ENCODE measurements around the gene KRTAP5-7. TPM values are rescaled to one million over a fixed set of nuclear protein-coding genes. Genes with fewer than 3 reads are reported as not detected.
A peak's percentile ranks its signal among the peaks of the same experiment; 100 is the strongest.
"Not testable (repeated sequence)": the region's sequence is repeated elsewhere in the genome, so short reads cannot be mapped to it uniquely, and the experiment has no call there.

Gene KRTAP5-7, protein sequence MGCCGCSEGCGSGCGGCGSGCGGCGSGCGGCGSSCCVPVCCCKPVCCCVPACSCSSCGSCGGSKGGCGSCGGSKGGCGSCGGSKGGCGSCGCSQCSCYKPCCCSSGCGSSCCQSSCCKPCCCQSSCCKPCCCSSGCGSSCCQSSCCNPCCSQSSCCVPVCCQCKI
- total RNA-seq: 0.58 TPM

DNA sequence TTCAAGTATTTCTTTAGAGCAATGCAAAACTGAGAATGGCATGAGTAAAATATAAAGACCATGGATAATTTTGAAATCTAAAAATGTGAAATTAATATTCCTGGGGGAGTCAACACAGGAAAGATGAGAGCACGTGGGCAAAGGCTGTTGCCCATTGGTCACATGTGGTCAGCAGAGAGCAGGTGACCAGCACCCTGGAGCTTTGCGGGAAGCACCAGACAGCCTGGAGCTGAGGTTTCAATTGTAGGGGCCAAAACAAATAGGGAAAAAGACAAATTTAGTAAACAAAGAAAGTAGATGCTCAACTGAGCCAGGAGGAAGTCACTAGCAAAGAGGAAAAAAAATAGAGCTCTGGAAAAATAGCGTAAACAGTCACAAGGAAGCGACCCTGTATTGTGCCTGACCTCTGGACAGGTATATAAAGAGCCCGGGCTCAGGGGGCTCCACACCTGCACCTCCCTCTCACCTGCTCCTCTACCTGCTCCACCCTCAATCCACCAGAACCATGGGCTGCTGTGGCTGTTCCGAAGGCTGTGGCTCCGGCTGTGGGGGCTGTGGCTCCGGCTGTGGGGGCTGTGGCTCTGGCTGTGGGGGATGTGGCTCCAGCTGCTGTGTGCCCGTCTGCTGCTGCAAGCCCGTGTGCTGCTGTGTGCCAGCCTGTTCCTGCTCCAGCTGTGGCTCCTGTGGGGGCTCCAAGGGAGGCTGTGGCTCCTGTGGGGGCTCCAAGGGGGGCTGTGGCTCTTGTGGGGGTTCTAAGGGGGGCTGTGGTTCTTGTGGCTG, at the start of gene KRTAP5-7:
KRTAP5-7 (plus strand) TSS at position 472 of the 780 bp plus-strand sequence; CDS start at position 506, 34 bp downstream.
- intact Hi-C loops (cut with DNase I); ATAC-seq: not testable (repeated sequence)
- peak; percentile 38 for DNase-seq (ENCODE audit: low spot score)

- no peak for ATAC-seq
- no peak for DNase-seq (ENCODE audit: low spot score)
- intact Hi-C loops (cut with DNase I): no loop called here
Observed at GRCh38 chr11:71477641-71478527, 49.2 kb upstream of the KRTAP5-7 start.

DNA sequence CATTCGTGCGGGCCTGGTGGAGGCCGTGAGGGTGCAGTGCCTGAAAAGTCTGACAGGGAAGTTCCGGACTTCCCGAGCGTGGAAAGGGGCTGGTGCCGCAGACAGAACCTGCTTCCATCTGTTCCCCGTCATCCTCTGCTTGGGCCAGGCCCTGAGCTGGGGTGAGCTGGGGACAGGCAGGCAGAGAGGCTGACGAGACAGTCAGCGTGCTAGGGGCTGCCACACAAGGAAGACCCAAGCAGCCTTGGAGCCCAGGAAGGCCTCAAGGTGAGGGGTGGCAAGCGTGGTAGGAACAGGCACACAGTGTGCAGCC, 48.6 kb upstream of the KRTAP5-7 start:
- DNase-seq (ENCODE audit: low spot score) (no peak), ATAC-seq (no peak)
- intact Hi-C loops (cut with DNase I): no loop called here

DNA sequence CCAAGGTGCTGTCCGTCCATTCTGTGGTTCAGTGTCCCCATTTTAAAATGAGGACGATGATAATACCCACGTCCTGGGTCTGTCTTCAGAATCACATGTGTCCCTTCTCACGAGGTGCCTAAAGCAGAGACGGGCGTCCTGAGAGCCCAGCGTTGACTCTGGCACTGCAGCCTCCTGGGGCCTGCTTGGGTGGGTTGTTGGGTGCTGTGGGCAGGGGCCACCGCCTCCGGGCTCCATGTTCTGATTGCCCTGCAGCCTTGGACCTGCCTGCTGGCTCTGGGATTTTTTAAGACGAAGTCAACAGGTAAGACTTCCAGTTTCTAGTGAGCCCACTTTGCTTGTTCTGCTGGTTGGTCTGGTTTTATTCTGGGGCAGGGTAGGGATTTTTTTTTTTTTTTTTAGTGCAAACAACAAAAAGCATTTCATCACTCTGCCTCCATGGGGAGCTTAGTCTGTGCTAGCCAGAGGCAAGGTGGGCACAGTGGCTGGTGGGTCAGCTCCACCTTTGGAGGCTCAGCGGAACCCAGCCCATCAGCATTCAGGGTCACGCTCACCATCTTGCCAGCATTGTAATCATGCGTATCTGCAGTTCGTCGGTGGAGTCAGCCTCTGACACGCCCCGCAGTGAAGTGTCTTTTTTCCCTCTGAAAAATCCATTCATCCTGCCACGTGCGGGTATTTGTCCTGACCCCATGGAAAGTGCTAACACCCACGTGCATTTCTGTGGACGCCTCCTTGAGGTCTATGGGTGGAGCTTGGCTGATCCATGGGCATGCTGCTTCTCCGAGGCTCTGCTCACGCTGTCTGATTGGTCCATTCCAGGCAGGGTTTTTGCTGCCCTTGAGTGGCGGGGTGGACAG, 45.7 kb upstream of the KRTAP5-7 start:
- intact Hi-C loops (cut with DNase I): no loop called here
- ATAC-seq (no peak), DNase-seq (ENCODE audit: low spot score) (no peak)

DNA sequence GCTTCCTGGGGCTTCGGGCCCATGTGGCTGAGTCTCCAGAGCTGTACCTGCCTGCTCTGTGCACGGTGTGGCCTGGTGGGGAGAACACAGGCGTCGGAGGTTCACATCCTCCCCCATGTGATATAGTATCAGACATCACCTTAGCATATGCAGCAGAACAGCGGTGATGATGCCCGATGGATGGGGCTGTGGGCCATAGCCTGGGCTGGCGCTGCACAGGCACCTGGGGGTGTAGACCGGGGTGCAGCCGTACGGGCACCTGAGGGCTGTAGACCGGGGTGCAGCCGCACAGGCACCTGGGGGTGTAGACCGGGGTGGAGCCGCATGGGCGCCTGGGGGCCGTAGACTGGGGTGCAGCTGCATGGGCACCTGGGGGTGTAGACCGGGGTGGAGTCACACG, 44.9 kb upstream of the KRTAP5-7 start:
- intact Hi-C loops (cut with DNase I): no loop called here
- DNase-seq (ENCODE audit: low spot score): no peak
- no peak for ATAC-seq

- ATAC-seq (no peak), DNase-seq (ENCODE audit: low spot score) (no peak)
- intact Hi-C loops (cut with DNase I): no loop called here
Observed at GRCh38 chr11:71482746-71483364, 44.2 kb upstream of the KRTAP5-7 start.

- ATAC-seq: no peak
- intact Hi-C loops (cut with DNase I): no loop called here
- no peak for DNase-seq (ENCODE audit: low spot score)
Observed at GRCh38 chr11:71483692-71484091, 43.4 kb upstream of the KRTAP5-7 start.

- no peak for ATAC-seq
- peak; percentile 42 for DNase-seq (ENCODE audit: low spot score)
- intact Hi-C loops (cut with DNase I): no loop called here
Observed at GRCh38 chr11:71484248-71485062, 42.6 kb upstream of the KRTAP5-7 start.

DNA sequence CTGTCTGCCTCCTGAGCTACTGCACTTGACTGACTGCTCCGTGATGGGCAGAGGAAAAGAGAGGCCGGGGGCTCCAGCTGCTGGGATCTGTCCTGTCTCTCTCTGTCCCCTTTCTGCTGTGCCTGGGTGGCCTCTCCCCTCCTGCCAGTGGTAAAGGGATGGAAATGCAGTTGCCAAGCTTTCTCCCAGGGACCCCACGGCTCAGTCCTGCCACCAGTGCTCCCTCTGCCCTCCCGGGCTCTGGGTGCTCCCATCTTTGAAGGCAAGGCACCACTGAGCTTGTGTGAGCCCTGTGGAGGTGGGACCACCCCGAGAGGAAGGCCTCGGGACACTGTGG, 42.0 kb upstream of the KRTAP5-7 start:
- DNase-seq (ENCODE audit: low spot score) (peak; percentile 21), ATAC-seq (no peak)
- intact Hi-C loops (cut with DNase I): no loop called here

GRCh38 chr11:71485466-71485865, 41.6 kb upstream of the KRTAP5-7 start:
- ATAC-seq (no peak), DNase-seq (ENCODE audit: low spot score) (peak; percentile 33)
- intact Hi-C loops (cut with DNase I): no loop called here

DNA sequence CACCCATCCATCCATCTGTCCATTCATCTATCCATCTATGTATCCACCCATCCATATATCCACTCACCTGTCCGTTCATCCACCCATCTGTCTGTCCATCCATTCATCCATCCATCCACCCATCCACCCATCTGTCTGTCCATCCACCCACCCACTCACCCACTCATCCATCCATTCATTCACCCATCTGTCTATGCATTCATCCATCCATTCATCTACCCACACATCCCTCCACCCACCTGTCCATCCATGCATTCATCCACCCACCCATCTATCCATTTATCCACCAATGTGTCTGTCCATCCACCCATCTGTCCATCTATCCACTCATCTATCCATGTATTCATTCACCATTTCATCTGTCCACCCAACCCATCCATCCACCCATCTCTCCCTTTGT, 40.7 kb upstream of the KRTAP5-7 start:
- no peak for ATAC-seq
- intact Hi-C loops (cut with DNase I): no loop called here
- DNase-seq (ENCODE audit: low spot score): peak; percentile 2

- intact Hi-C loops (cut with DNase I): no loop called here
- DNase-seq (ENCODE audit: low spot score): peak; percentile 27
- no peak for ATAC-seq
Observed at GRCh38 chr11:71488681-71489270, 38.3 kb upstream of the KRTAP5-7 start.

DNA sequence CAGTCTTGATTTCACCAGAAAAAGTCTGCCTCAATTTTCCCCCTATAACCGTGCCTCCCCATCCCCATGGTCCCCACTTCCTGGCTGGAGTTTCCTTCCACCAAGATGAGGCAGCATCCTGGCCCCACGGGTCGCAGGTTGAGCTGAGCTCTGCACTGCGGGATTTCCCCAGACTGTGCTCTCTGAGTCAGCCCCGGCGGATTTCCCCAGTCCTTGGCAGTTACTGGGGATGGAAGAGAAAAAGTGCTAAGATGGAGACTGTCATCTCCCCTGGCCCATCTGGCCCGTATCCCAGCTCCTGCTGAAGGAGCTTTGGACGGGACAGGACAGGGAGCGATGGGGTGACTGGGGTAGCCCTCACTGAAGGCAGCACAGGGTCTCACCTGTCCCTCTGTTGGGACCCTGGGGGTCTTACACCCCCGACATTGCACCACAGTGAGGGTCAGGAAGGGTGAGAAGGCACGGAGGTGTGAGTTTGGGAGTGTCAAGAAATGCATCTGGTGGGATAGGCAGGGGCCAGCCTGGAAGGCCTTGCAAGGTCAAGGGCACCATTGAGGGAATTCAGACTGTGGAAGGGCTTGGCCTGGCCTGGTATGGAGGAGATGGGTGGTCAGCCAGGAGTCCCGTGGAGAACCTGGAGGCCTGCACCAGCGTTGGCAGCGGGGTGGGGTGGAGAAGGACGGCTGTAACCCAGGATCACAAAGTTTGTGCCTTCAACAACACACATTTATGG, 37.6 kb upstream of the KRTAP5-7 start:
- intact Hi-C loops (cut with DNase I): no loop called here
- DNase-seq (ENCODE audit: low spot score) (peak; percentile 48), ATAC-seq (no peak)

DNA sequence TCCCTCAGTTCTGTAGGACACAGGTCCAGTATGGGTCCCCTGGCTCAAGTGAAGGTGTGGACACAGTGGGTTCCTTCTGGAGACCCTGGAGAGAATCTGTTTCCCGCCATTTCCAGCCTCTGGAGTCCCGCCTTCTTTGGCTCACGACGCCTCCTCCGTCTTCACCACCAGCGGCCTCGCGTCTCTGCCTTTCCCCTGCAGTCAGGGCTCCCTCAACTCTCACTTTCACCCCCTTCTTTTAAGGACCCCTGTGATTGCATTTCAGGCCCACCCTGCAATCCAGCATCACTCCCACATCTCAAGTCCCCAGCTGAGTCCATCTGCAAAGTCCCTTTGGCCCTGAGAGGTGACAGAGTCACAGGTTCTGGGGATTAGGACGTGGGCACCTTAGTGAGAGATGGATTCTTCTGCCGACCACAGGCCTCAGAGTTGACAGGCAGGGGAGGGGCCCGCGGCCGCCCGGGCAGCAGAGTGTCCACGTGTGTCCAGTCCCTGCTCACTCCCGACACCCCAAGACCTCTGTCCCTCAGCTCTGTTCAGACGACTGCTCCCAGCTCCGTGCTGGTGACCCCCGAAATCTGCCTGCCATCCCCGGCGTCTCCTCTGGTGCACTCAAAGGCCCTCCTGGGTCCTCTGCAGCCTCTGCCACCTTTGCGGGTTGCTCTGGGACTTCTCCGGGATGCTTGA, 36.9 kb upstream of the KRTAP5-7 start:
- no peak for ATAC-seq
- intact Hi-C loops (cut with DNase I): no loop called here
- DNase-seq (ENCODE audit: low spot score): peak; percentile 48

GRCh38 chr11:71490731-71491390, 36.2 kb upstream of the KRTAP5-7 start:
- DNase-seq (ENCODE audit: low spot score): peak; percentile 40
- intact Hi-C loops (cut with DNase I): no loop called here

GRCh38 chr11:71491531-71491930, 35.5 kb upstream of the KRTAP5-7 start:
- no peak for ATAC-seq
- intact Hi-C loops (cut with DNase I): no loop called here
- peak; percentile 45 for DNase-seq (ENCODE audit: low spot score)

More at GRCh38 chr11:71490731-71491390, 36.2 kb upstream of the KRTAP5-7 start:
- ATAC-seq: no peak
